ENCODE measurements around the gene WBP2NL. TPM values are rescaled to one million over a fixed set of nuclear protein-coding genes. Genes with fewer than 3 reads are reported as not detected.

WBP2NL gene
- total RNA-seq, 4 donors from 2014 or later: 2.1 to 4.0 (median 3.4) TPM

DNA sequence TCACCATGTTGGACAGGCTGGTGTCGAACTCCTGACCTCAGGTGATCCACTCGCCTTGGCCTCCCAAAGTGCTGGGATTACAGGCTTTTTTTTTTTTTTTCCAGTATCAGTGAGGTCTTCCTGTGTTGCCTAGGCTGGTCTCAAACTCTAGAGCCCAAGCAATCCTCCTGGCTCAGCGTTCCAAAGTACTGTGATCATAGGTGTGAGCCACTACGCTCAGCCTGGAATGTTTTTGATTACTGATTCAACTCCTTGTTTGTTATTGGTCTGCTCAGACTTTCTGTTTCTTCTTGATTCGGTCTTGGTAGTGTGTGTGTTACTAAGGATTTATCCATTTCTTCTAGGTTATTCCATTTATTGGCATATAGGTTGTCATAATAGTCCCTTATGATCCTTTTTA lies 40.7 kb downstream of the WBP2NL start:
- H3K9me3 ChIP-seq: peaks cover 0 to 8% (median 0%) of the 10 kb centered on the region in 4 donors
- H3K27me3 ChIP-seq: no peaks in the 10 kb centered on the region
- no peak for TF ChIP-seq POLR2A (IDR thresholded peaks at IDR 0.05)
- TF ChIP-seq CTCF (IDR thresholded peaks at IDR 0.05): no peak
- no peak for DNase-seq
- no peaks in the 10 kb centered on the region for H3K36me3 ChIP-seq
- H3K4me1 ChIP-seq: no peaks in the 10 kb centered on the region
- no peak overlapping the region for H3K4me3 ChIP-seq
- no peak overlapping the region for H3K27ac ChIP-seq

DNA sequence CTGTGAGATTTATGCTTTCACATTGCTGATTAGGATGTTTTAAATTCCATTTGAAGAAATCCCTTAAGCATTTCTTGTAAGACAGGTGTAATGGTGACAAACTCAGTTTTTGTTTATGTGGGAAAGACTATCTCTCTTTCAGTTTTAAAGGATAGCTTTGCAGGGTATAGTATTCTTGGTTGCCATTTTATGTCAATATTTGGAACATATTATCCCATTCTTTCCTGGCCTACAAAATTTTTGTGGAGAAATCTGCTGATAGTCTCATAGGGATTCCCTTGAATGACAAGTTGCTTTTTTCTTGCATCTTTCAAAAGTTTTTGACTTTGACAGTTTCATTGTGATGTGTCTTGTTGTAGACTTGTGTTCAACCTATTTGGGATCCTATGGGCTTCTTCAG lies 43.2 kb downstream of the WBP2NL start:
- Histone ChIP-seq H3K27me3 (no peaks in the 10 kb centered on the region), H3K9me3 (peaks cover 0 to 8% (median 0%) of the 10 kb centered on the region in 4 donors), H3K36me3 (no peaks in the 10 kb centered on the region), H3K27ac (no peak overlapping the region), H3K4me1 (no peaks in the 10 kb centered on the region), H3K4me3 (no peak overlapping the region)
- TF ChIP-seq POLR2A (IDR thresholded peaks at IDR 0.05): no peak
- TF ChIP-seq CTCF (IDR thresholded peaks at IDR 0.05): no peak
- DNase-seq: no peak

DNA sequence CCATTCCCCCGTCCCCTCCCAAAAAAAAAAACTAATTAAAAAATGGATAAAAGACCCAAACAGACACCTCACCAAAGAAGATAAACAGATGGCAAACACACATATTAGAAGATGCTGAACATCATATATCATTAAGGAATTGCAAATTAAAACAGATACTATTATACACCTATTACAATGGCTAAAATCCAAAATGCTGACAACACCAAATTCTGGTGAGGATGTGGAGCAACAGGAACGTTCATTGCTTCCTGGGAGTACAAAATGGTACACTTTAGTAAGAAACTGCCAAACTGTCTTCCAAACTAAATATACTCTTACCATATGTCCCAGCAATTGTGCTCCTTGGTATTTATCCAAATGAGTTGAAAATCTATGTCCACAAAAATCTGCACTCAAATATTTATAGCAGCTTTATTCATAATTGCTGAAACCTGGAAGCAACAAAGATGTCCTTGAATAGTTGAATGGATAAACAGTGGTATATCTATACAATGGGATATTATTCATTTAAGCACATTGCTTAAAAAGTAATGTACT lies 52.1 kb downstream of the WBP2NL start:
- no peak for DNase-seq
- Histone ChIP-seq H3K36me3 (no peaks in the 10 kb centered on the region), H3K9me3 (no peaks in the 10 kb centered on the region), H3K27me3 (no peaks in the 10 kb centered on the region), H3K4me1 (no peaks in the 10 kb centered on the region), H3K4me3 (no peak overlapping the region), H3K27ac (no peak overlapping the region)
- TF ChIP-seq CTCF (IDR thresholded peaks at IDR 0.05): no peak
- TF ChIP-seq POLR2A (IDR thresholded peaks at IDR 0.05): no peak

DNA sequence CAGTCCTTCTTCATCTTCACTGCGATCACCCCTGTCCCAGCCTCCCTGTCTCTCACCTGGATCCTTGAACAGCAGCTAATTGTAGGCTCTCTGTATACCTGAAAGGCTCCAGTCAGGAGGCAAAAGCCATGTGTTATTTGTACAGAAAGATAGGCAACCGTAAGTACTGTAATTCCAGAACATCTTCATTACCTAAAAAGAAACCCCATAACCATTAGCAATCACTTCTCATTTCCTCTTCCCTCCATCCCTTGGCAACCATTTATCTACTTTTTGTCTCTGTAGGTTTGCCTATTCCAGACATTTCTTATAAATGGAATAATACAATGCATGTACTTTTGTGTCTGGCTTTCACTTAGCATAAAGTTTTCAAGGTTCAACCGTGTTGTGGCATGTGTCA lies 54.2 kb downstream of the WBP2NL start:
- H3K4me3 ChIP-seq: no peak overlapping the region
- no peaks in the 10 kb centered on the region for H3K4me1 ChIP-seq
- TF ChIP-seq CTCF (IDR thresholded peaks at IDR 0.05) (no peak), POLR2A (IDR thresholded peaks at IDR 0.05) (no peak)
- H3K27me3 ChIP-seq: no peaks in the 10 kb centered on the region
- no peaks in the 10 kb centered on the region for H3K36me3 ChIP-seq
- peaks cover 0 to 10% (median 0%) of the 10 kb centered on the region in 4 donors for H3K9me3 ChIP-seq
- no peak for DNase-seq
- no peak overlapping the region for H3K27ac ChIP-seq

GRCh38 chr22:42056757-42057511 lies 58.3 kb downstream of the WBP2NL start:
- TF ChIP-seq POLR2A (IDR thresholded peaks at IDR 0.05) (no peak), CTCF (IDR thresholded peaks at IDR 0.05) (no peak)
- H3K27ac ChIP-seq: no peak overlapping the region
- DNase-seq: no peak
- H3K27me3 ChIP-seq: no peaks in the 10 kb centered on the region
- no peaks in the 10 kb centered on the region for H3K4me1 ChIP-seq
- no peak overlapping the region for H3K4me3 ChIP-seq
- peaks cover 0 to 10% (median 0%) of the 10 kb centered on the region in 4 donors for H3K9me3 ChIP-seq
- peaks cover 0 to 29% (median 0%) of the 10 kb centered on the region in 3 donors for H3K36me3 ChIP-seq
